GM23248 (cell line): Measurements from ENCODE around the gene CPPED1.

Experiments used
- EZH2 ChIP-seq: fragments of 200-600 bp; sonication (generic); IDR thresholded peaks from 2 replicates; pipeline ENCODE4 v1.6.1; 2018; ENCODE audit warnings: antibody characterized with exemption, mild to moderate bottlenecking; ENCODE audit not compliant: insufficient read depth, poor library complexity, severe bottlenecking
- EZH2phosphoT487 ChIP-seq: fragments of 200-600 bp; sonication (generic); IDR thresholded peaks from 2 replicates; pipeline ENCODE4 v1.6.1; 2018; ENCODE audit warnings: antibody characterized with exemption, moderate library complexity, mild to moderate bottlenecking, low read depth; ENCODE audit not compliant: insufficient read depth

- TF ChIP-seq EZH2phosphoT487 (no peak), EZH2 (no peak)
Measured at GRCh38 chr16:12681653-12682052, 122.0 kb downstream of the CPPED1 start.
